Type B pancreatic cell (in vitro differentiated cells): Measurements from ENCODE around the gene IGHMBP2. TPM values are rescaled to one million over a fixed set of nuclear protein-coding genes. Genes with fewer than 3 reads are reported as not detected.

Experiments
- DNase-seq: peaks from one replicate; pipeline ENCODE4 v3.0.0; 2021; ENCODE audit warnings: mixed read lengths; ENCODE audit not compliant: unreplicated experiment; ENCODE audit errors: extremely low spot score
- H3K27ac Mint-ChIP-seq: 2 replicates; pipeline ENCODE4 v1.8.0; 2021; ENCODE audit warnings: mild to moderate bottlenecking, mixed read lengths
- H3K27me3 Mint-ChIP-seq: 2 replicates; pipeline ENCODE4 v1.8.0; 2021; ENCODE audit warnings: mixed read lengths
- H3K36me3 Mint-ChIP-seq: 2 replicates; pipeline ENCODE4 v1.8.0; 2021; ENCODE audit warnings: mixed read lengths
- H3K4me1 Mint-ChIP-seq: one replicate; pipeline ENCODE4 v1.8.0; 2021; ENCODE audit warnings: mixed read lengths; ENCODE audit not compliant: unreplicated experiment
- H3K4me3 Mint-ChIP-seq: 2 replicates; pipeline ENCODE4 v1.8.0; 2021; ENCODE audit warnings: mild to moderate bottlenecking, mixed read lengths
- H3K9me3 Mint-ChIP-seq: 2 replicates; pipeline ENCODE4 v1.8.0; 2021; ENCODE audit warnings: mixed read lengths
- total RNA-seq: library from RNA; stranded (reverse); gene quantifications from 2 replicates; pipeline ENCODE4 v1.2.1, GENCODE V29; 2021; ENCODE audit warnings: low replicate concordance
- TF ChIP-seq, protein P1 (sequence below): fragments of 200-600 bp; sonication (generic); conservative IDR thresholded peaks from 2 replicates; pipeline ENCODE4 v1.5.0; 2021; ENCODE audit warnings: antibody characterized with exemption, mild to moderate bottlenecking

The IGHMBP2 gene
- total RNA-seq, 1 donor from 2014 or later = 28.8 TPM

DNA sequence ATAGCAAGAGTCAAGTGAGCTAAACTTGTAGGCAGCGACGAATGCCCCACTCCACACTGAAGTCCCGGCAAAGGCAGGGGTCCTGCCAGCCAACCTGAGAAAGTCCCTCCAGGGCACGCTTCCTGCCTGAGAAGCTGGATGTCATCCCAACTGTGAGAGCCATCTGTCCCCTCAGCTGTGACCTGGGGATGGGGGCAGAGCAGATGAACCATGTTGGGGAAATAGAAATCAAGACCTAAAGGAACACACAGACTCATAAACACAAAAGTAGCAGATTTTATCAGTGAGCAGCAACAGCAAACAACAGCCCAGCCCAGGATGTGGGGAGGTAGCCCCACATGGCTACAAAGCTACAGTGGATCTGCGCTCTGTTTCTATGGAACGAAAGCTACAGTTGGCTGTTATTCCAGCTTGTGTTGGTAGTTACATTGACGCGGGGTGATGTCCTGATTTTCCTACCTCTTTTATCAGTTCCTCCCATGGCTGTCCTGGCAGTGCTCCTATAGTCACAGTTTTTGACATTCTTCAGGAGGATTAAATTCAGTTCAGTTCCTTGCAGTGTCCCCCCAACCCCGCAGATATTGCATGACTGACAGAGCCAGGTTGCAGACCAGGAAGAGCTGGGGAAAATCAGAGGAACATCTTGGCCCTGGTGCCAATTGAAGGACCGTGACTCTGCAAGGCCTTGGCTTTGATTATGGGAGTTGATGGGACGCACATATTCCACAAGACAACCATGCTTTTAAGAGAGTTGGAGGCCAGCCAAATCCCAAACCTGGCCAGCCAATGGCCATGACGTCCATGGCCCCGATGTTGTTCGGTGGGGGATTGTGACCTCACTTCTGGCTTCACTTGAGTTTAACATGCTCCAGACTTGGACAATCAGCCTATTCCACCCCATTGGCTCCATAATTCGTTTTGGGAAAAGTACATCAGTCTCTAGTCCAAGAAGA is 62.5 kb downstream of the IGHMBP2 start:
- TF ChIP-seq, protein P1, sequence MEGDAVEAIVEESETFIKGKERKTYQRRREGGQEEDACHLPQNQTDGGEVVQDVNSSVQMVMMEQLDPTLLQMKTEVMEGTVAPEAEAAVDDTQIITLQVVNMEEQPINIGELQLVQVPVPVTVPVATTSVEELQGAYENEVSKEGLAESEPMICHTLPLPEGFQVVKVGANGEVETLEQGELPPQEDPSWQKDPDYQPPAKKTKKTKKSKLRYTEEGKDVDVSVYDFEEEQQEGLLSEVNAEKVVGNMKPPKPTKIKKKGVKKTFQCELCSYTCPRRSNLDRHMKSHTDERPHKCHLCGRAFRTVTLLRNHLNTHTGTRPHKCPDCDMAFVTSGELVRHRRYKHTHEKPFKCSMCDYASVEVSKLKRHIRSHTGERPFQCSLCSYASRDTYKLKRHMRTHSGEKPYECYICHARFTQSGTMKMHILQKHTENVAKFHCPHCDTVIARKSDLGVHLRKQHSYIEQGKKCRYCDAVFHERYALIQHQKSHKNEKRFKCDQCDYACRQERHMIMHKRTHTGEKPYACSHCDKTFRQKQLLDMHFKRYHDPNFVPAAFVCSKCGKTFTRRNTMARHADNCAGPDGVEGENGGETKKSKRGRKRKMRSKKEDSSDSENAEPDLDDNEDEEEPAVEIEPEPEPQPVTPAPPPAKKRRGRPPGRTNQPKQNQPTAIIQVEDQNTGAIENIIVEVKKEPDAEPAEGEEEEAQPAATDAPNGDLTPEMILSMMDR = no peak
- no peaks in the 10 kb centered on the region for H3K27me3 Mint-ChIP-seq
- no peak for DNase-seq
- H3K4me3 Mint-ChIP-seq = no peak overlapping the region
- no peaks in the 10 kb centered on the region for H3K9me3 Mint-ChIP-seq
- no peaks in the 10 kb centered on the region for H3K36me3 Mint-ChIP-seq
- H3K27ac Mint-ChIP-seq = no peak overlapping the region
- no peaks in the 10 kb centered on the region for H3K4me1 Mint-ChIP-seq

DNA sequence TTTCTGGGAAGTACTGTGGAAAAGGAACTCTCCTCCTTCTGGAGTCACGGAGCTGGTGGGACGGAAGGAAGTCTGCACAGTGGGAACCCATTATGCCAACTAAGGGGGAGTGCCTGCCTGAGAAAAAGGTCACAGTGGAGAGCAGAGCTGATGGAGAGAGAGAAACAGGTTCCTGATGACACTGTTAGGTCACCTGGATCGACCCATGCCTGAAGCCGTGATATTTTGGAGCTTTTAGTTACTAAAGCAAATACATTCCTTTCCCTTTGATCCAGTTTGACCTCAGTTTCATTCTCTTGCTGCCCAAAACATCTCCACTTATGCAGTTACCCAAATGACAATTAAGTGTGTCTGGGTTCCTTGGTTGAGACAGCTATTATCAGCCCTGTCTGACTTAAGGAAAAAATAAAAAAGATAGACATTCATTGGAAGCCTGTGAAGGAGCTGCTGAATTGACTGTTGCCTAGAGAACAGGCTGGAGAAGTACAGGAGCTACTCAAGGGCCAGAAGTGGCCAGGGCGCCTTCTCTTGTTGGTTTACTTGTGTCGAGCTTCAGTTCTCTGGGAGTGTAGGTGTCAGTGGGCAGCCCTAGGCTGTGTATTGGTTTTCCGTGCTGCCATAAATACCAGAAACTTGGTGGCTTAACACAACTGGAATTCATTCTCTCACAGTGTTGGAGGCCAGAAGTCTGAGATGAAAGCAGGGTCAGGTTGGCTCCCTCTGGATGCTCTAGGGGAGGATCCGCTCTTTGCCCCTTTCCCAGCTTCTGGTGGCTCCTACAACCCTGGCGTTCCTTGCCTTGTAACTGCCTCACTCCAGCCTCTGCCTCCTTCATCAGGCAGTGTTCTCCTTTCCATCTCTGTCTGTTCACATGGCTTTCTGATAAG is 63.4 kb downstream of the IGHMBP2 start:
- Mint-ChIP-seq H3K4me1 (no peaks in the 10 kb centered on the region), H3K36me3 (no peaks in the 10 kb centered on the region), H3K9me3 (no peaks in the 10 kb centered on the region), H3K27ac (no peak overlapping the region), H3K4me3 (no peak overlapping the region), H3K27me3 (no peaks in the 10 kb centered on the region)
- TF ChIP-seq, protein P1 = no peak
- no peak for DNase-seq

DNA sequence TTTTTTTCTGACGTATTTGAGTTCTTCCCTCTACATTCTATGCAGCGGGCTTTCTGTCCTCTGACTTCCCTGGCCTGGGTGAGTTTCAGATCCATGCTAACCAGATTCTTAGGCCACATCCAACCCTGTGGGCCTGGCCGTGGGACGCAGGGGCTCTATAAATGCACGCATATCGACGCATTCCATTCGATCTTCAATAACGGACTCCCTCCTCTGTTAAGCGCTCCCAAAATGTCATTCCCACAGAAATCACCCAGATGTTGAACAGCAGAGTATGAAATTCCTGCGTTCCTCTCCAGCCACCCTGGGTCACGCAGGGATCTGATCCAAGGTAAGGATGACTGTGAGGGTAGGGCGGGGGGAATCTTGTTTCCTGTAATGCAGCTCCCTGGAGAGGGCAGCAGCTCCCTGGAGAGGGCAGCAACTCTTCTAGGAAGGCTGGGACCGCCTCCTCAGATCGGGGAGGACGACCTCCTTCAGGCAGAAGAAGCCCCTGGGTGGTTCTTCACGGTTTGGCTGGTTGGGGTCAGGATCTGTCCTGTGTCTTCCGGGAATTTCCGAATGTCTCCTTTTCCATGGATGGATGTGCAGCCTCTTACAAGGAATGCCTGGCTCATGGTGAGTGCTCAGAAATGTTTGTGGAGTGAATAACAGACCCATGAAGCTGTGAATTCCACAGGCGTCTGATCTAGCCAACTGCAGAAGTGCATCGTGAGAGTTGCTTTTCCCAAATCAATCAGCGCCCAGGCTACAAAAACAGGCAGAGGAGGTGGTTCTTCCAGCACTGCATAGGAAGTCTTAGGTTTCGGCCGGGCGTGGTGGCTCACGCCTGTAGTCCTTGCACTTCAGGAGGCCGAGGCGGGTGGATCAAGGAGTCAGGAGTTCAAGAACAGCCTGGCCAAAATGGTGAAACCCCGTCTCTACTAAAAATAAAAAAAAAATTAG is 64.9 kb downstream of the IGHMBP2 start:
- Mint-ChIP-seq H3K27ac (no peak overlapping the region), H3K4me1 (peaks cover 13% of the 10 kb centered on the region), H3K4me3 (no peak overlapping the region), H3K27me3 (no peaks in the 10 kb centered on the region), H3K9me3 (no peaks in the 10 kb centered on the region), H3K36me3 (no peaks in the 10 kb centered on the region)
- DNase-seq = no peak
- TF ChIP-seq, protein P1 = no peak

DNA sequence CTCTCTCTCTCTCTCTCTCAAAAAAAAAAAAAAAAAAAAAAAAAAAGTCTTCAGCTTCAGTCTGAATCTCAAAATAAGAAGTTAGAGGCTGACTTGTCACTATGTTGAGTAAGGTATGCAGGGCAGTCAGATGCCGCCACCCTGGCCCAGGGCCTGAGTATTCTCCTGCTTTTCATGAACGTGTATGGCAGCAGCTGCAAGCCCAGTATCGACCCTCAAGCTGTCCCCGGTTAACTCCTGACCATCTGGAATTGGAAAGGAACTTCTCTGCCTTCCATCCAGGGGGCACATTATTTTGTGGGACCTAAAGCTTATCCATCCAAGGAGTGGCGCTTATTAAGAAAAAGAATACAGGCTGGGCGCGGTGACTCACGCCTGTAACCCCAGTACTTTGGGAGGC is 65.7 kb downstream of the IGHMBP2 start:
- H3K4me3 Mint-ChIP-seq = no peak overlapping the region
- H3K27ac Mint-ChIP-seq = no peak overlapping the region
- TF ChIP-seq, protein P1 = no peak
- no peak for DNase-seq
- no peaks in the 10 kb centered on the region for H3K9me3 Mint-ChIP-seq
- H3K4me1 Mint-ChIP-seq = peaks cover 18% of the 10 kb centered on the region
- H3K36me3 Mint-ChIP-seq = no peaks in the 10 kb centered on the region
- no peaks in the 10 kb centered on the region for H3K27me3 Mint-ChIP-seq
